Sciatic nerve (tissue), 2 donors: ENCODE measurements around the gene ASH1L. TPM values are rescaled to one million over a fixed set of nuclear protein-coding genes. Genes with fewer than 3 reads are reported as not detected.
"Not testable (repeated sequence)": the region's sequence is repeated elsewhere in the genome, so short reads cannot be mapped to it uniquely, and the experiment has no call there.

Experiments
- ATAC-seq: fragments of 200-7000 bp; cut with Tn5 transposase; one replicate; pipeline ENCODE4 v1.9.1; 2020; ENCODE audit warnings: mild to moderate bottlenecking, moderate library complexity
- DNase-seq: peaks from one replicate; pipeline ENCODE4 v3.0.0-alpha.2; 2020; ENCODE audit warnings: low spot score
- intact Hi-C: fragments of 100-400 bp; cut with DNase I; formaldehyde crosslinking; loops from one replicate; pipeline ENCODE4 v1.14.2; 2022
- total RNA-seq: library from RNA; stranded (reverse); fragmentation: NEBNext Ultra II Directional; extraction: Animal tissue kit (Norgen Biotek cat#: 25700); gene quantifications from one replicate; pipeline ENCODE4 v1.2.1, GENCODE V29; 2021
- donor health status: DM: no; HTN: no; CAD: no.
- donor health status: DM: no; HTN: no; CAD: no.

The ASH1L gene, protein sequence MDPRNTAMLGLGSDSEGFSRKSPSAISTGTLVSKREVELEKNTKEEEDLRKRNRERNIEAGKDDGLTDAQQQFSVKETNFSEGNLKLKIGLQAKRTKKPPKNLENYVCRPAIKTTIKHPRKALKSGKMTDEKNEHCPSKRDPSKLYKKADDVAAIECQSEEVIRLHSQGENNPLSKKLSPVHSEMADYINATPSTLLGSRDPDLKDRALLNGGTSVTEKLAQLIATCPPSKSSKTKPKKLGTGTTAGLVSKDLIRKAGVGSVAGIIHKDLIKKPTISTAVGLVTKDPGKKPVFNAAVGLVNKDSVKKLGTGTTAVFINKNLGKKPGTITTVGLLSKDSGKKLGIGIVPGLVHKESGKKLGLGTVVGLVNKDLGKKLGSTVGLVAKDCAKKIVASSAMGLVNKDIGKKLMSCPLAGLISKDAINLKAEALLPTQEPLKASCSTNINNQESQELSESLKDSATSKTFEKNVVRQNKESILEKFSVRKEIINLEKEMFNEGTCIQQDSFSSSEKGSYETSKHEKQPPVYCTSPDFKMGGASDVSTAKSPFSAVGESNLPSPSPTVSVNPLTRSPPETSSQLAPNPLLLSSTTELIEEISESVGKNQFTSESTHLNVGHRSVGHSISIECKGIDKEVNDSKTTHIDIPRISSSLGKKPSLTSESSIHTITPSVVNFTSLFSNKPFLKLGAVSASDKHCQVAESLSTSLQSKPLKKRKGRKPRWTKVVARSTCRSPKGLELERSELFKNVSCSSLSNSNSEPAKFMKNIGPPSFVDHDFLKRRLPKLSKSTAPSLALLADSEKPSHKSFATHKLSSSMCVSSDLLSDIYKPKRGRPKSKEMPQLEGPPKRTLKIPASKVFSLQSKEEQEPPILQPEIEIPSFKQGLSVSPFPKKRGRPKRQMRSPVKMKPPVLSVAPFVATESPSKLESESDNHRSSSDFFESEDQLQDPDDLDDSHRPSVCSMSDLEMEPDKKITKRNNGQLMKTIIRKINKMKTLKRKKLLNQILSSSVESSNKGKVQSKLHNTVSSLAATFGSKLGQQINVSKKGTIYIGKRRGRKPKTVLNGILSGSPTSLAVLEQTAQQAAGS (N-terminal part only)
- 129 TPM for total RNA-seq

DNA sequence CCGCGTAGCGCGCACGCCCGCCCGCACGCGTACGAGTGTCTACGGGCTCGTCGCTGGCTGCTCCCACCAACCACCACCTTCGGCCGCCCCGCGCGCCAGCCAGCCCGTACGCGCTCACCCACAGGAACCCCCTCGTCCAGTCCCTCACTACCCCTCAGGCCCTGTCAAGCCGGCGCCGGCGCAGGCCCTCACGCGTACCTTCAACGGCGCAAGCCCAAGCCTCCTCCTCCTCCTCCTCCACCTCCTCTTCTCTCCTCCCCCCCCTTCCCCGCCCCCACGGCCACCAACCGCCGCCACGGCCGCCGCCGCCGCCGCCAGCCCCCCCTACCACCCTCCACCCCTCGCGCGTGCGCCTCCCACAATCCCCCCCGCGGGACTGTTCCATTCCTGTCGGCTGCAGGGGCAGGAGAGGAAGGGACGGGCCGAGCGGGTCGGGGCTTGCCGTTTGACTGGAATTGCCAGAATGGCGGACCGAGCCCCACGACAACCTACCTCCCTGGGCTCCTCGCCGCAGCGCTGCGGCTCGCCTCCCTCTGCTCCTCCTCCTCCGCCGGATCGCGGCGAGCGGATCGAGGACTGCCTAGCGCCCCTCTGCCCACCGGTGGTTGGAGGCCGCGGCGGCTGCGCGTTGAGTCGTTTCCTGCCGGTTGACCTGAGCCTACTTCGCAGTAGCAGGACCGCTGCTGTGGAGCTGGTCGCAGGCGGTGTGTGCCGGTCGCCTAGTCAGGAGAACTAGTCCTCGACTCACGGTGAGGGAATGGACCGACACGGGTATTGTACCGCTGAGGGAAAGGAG is at the start of gene ASH1L:
TSS of gene ASH1L (minus strand) at position 223 of the 796 bp plus-strand sequence. CDS start 41,284 bp downstream, outside the sequence.
- intact Hi-C loops = no loop called here
- DNase-seq = peak; percentile 96

DNA sequence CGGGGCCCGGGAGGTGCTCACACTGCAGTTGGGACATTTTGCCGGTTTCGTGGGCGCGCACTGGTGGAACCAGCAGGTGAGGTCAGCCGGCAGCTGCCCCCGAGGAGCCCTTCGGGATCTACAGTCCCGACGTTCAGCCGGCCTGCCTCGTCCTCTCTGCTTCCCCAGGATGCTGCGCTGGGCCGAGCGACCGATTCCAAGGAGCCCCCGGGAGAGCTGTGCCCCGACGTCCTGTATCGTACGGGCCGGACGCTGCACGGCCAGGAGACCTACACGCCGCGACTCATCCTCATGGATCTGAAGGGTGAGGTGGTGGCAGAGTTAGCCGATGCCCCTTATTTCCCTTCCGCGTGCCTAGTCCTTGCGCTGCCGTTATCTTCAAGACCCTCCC is 47.6 kb upstream of the ASH1L start:
- peak; percentile 43 for ATAC-seq
- intact Hi-C loops, DNase-seq: not testable (repeated sequence)

More for the DNA sequence above, at the start of gene ASH1L:
- ATAC-seq = peak; percentile 98

DNA sequence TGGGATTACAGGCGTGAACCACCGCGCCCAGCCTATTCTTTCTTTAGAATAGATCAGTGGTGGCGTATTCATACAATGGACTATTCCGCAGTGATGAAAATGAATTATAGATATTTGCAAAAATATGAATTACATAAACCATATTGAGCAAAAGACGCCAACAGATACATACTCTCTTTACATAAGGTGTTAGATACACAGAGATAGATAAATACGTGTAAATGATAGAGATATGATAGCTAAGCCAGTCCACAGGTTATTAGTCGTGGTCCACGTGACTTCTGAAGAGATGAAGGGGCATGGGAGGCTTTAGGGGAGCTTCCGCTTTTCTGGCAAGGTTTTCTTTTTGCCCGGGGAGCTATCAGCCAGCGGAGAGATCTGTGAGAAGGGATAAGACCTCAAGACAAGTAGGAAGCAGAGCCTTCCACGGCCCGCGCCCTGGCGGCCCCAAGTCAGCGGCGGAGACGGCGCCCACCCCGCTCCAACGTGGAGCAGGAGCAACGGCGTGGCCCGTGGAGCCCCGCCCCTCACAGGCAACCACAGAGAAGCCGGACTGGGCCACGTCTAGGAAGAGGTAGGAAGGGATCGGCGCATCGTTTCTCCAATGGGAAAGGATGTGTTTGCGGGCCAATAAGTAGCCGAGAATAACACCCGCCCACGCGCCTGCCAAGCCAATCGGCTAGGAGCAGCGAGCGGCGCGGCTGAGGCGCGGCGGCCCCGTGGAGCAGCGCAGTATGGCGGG is 47.1 kb upstream of the ASH1L start, which contains the start of gene MSTO1:
TSS of gene MSTO1 (plus strand) at position 704 of the 742 bp plus-strand sequence. CDS start at position 735, 31 bp downstream.
- peak; percentile 99 for ATAC-seq
- intact Hi-C loops = no loop called here
- peak; percentile 98 for DNase-seq

DNA sequence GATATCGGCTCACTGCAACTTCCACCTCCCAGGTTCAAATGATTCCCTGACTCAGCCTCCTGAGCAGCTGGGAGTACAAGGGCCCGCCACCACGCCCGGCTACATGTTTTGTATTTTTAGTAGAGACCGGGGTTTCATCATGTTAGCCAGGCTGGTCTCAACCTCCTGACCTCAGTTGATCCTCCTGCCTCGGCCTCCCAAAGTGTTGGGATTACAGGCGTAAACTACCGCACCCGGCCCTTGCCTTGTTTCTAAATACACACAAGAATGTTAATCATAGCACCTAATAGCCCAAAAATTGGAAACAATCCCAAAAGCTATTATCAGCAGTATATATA is 46.3 kb upstream of the ASH1L start:
- DNase-seq (no peak), ATAC-seq (no peak)
- intact Hi-C loops = no loop called here

DNA sequence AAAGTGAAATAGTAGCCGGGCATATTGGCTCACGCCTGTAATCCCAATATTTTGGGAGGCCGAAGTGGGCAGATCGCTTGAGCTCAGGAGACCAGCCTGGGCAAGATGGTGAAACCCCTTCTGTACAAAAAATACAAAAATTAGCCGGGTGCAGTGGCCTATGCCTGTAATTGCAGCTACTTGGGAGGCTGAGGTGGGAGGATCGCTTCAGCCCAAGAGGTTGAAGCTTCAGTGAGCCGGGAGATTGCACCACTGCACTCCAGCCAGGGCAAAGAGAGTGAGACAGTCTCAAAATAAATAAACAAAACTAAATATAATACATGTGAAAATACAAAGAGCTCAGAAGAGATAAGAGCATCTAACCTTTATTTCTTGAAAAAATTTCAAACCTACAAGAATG is 45.1 kb upstream of the ASH1L start:
- ATAC-seq (no peak), DNase-seq (no peak)
- intact Hi-C loops = no loop called here

DNA sequence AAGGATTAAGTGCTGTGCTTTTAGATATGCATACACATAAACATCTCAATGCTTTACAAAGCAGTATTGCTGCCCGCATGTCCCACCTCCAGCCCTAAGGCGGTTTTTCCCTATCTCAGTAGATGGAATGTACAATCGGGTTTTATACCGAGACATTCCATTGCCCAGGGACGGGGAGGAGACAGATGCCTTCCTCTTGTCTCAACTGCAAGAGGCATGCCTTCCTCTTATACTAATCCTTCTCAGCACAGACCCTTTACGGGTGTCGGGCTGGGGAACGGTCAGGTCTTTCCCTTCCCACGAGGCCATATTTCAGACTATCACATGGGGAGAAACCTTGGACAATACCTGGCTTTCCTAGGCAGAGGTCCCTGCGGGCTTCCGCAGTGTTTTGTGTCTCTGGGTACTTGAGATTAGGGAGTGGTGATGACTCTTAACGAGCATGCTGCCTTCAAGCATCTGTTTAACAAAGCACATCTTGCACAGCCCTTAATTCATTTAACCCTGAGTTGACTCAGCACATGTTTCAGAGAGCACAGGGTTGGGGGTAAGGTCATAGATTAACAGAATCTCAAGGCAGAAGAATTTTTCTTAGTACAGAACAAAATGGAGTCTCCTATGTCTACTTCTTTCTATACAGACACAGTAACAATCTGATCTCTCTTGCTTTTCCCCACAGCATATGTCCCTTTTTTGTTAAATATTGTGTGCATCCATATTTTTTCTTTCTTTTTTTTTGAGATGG is 37.4 kb upstream of the ASH1L start:
- ATAC-seq, intact Hi-C loops, DNase-seq: not testable (repeated sequence)

DNA sequence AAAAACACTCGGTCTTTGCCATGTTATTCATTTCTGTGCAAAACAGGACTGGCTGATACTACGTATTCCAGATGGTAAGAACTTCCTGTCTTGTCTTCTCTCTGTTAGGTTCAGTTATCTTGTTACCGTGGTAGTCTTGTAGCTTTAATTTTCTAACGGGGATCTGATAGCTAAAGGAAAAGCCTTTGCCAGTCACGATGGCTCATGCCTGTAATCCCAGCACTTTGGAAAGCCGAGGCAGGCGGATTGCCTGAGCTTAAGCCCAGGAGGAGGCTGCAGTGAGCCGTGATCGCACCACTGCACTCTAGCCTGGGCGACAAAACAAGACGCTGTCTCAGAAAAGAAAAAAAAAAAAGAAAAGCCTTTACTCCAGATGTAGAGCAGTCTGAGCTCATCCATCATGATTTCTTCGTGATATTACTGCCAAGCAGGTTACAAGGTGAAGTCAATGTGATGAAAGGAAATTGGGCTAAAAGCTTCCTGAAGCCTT is 36.3 kb upstream of the ASH1L start:
- intact Hi-C loops = no loop called here
- ATAC-seq (peak; percentile 79), DNase-seq (peak; percentile 57)

DNA sequence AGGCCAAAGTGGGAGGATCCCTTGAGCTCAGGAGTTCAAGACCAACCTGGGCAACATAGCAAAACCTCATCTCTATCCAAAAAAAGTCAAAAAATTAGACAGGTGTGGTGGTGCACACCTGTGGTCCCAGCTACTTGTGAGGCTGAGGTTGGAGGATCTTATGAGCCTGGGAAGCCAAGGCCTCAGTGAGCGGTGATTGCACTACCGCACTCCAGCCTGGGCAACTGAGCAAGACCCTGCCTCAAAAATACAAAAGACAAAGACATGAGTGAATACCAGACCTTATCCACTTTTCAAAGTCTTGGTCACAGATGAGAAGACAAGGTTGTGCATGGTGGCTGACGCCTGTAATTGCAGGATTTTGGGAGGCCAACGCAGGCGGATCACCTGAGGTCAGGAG is 34.3 kb upstream of the ASH1L start:
- DNase-seq = peak; percentile 19
- intact Hi-C loops = no loop called here
- ATAC-seq = no peak

DNA sequence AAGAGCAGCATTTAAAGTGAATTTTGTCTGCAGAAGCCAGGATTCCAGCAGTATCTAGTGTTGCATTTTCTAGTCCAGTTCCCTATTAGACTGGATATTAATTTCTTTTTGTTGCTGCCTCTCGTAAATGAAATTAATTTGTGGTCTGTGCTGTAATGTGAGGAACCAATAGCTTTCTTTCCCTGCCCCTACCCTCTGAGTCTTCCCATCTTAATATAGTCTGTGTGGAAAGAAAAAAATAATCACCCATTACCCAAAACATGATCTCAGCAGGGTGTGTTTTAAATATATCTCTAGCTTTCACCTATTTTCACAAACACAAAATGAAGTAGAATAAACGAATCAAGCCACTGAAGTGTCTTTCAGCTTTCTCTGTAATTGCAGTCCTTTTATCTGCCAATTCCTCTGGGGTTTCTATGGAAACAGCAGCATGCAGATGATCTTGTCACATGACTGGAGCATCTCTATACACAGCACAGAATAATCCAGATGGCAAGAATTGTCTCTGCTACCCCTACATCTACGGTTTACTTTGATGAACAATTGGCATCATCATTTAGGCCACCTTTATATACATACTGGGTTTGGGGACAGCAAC is 33.4 kb upstream of the ASH1L start:
- intact Hi-C loops, ATAC-seq, DNase-seq: not testable (repeated sequence)

DNA sequence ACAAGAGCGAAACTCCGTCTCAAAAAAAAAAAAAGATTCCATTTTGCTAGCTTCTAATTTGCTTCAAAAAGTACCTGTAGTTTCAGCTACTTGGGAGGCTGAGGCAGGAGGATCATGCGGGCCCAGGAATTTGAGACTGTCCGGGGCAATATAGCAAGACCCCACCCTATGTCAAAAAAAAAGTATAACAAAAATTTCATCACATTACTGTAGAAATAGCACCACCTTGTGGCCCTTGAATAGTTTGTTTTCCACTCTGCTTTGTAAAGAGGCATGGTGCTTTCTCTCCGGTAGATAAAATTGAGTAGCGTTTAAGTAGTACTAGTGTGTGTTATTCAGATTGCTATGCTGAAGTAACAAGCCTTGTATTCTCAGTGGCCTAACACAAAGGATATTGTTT is 29.2 kb upstream of the ASH1L start:
- intact Hi-C loops = no loop called here
- peak; percentile 78 for ATAC-seq
- no peak for DNase-seq

DNA sequence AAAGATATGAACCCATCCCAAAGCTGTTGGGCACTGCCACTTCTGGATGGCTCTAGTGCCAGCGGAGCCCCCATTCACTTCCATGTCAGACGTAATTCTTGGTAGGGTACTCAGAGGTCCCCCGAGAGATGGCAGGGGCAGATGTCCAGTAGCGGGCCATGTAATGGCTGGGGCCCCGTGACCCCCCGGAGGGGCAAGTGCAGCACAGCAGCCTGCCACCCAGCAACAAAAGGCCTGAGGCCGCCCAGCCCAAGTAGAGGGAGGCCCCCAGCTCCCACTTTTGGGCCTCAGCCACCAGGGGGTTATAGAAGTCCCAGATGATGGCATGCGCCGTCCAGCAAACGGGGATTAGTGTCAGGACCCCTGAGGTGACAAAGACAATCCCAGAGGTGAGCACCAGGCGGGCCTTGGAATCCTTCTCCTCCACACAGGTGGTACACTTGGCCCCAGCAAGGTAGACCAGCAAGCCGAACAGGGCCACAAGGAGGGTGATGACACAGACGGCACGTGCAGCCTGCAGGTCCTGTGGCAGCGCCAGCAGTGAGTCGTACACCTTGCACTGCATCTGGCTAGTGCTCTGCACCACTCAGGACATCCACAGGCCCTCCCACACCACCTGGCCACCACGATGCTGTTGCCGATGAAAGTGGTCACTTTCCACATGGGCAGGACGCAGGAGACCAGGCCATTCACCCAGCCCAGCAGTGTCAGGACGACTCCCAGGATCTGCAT is 28.1 kb upstream of the ASH1L start:
- intact Hi-C loops = not testable (repeated sequence)
- ATAC-seq (peak; percentile 50), DNase-seq (peak; percentile 40)

DNA sequence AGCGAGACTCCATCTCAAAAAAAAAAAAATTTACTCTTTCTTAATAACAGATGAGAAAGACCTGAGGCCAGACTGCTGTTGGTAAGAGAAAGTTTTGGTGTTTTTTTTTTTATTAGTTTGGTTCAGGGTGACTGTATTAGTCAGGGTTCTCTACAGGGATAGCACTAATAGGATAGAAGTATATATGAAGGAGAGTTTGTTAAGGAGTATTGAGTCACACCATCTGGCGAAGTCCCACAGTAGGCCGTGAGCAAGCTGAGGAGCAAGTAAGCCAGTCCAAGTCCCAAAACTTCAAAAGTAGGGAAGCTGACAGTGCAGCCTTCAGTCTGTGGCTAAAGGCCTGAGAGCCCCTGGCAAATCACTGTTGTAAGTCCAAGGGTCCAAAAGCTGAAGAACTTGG is 26.7 kb upstream of the ASH1L start:
- ATAC-seq, DNase-seq, intact Hi-C loops: not testable (repeated sequence)

DNA sequence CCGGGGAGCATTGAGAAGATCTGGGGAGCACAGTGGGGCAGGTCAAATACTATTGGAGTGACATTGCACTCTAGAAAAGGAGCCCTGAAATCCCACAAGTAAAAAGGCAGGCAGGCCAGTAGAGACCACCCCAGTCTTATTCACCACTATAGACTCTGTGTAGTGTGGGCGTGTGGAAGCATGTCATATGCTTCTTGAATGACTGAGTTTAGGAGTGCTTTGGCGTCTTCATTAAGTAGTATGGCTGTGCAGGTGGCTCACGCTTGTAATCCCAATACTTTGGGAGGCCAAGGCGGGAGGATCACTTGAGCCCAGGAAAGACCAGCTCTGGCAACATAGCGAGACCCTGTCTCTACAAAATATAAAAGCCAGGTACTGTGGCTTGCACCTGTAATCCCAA is 21.2 kb upstream of the ASH1L start:
- intact Hi-C loops, ATAC-seq, DNase-seq: not testable (repeated sequence)

DNA sequence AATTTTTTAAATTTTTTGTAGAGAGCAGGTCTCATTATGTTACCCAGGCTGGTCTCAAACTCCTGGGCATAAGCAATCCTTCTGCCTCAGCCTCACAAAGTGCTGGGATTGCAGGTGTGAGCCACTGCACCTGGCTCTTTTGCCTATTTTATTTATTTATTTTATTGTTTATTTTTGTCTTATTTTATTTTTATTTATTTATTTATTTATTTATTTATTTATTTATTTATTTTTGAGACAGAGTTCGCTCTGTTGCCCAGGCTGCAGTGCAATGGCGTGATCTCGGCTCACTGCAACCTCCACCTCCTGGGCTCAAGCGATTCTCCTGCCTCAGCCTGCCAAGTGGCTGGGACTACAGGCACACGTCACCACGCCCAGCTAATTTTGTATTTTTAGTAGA is 13.0 kb upstream of the ASH1L start:
- ATAC-seq, intact Hi-C loops, DNase-seq: not testable (repeated sequence)

DNA sequence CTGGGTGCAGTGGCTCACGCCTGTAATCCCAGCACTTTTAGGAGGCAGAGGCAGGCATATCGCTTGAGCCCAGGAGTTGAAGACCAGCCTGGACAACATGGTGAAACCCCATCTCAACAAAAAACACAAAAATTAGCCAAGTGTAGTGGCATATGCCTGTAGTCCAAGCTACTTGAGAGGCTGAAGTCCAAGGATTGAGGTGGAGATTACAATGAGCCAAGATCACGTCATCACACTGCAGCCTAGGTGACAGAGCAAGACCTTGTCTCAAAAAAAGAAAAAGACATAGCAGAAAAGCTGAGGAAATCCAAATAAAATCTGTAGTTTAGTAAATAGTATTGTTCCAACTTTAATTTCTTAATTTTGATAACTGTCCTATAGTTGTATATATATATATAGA is 11.5 kb upstream of the ASH1L start:
- intact Hi-C loops = no loop called here
- ATAC-seq (no peak), DNase-seq (no peak)

DNA sequence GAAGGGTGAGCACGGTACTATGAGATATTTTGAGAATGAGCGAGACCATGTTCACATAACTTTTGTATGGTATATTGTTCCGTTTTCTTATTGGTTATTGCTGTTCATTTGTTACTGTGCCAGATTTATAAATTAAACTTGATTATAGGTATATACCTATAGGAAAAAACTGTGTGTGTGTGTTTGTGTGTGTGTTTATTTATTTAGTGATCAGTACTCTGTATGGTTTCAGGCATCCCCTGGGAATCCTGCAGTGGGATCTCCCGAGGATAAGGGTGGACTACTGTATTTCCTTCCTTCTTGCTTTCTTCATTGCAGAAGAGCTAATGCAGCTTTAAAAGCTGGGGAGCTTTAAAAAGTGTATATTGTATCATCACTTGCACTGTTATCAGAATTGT is 8.0 kb upstream of the ASH1L start:
- ATAC-seq (no peak), DNase-seq (no peak)
- intact Hi-C loops = no loop called here
